Measurements from ENCODE around the gene CEP63.

The CEP63 gene

DNA sequence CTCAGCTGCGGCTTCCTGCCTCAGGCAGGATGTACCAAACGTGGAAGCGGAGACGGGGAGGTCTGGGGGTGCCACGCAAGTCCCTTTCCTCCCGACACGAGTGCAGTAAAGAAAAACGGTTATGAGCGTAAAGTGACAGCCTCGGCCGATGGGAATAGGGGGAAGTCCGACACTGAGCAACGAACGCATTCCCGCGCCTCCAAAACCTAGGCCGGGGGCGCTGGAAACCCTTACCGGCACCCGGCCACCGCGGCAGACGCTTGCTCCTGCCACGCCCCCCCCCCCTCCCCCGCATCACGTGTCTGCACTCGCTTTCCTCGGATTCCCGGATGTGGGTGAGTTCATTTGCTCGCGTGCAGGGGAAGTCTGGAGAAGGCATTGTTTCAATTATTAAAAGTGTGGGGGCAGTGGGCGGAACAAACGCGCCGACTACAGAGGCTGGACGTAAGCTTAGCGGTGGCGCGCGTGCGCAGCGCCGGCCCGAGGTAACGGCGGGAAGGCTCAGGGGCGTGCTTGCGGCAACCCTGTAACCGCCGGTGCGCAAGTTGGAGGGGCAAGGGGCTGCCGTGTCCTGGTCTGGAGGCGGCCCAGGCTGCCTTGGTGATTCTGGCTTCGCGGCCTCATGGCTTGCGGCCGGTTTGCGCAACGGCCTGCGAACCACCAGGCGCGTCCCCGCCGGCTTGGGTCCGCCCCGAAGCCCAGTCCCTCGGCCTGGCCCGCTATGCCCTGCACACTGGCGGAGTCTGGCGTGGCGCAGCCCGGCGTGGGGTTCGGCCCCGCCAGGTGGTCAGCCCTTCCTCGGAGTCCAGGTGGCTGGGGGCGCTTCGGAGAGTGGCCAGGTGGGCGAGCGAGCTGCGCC is at the start of gene CEP63, which contains the start of gene ANAPC13:
Gene CEP63, plus strand, starts transcription at position 340 of the 859 bp plus-strand sequence. CDS start 9,264 bp downstream, outside the sequence.
Gene ANAPC13, minus strand, starts transcription at position 268 of the 859 bp plus-strand sequence. CDS start 3,081 bp downstream, outside the sequence.
- peak; percentile 93 for DNase-seq

DNA sequence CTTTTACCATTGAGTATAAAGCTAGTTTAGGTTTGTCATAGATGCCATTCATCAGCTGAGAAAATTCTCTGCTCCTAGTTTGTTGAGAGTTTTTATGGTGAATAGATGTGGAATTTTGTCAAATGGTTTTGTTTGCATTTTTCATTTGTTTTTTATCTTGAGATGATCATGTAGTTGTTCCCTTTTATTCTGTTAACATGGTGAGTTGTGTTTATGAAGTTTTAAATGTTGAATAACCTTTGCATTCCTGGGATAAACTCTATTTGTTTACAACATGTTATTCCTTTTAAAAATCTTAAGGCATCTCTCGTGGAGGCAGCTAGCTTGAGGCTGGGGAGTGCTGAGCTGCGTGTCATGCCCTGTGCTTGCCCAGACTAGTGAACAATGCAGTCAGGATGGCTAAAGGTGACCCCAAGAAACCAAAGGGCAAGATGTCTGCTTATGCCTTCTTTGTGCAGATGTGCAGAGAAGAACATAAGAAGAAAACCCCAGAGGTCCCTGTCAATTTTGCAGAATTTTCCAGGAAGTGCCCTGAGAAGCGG is 48.6 kb upstream of the CEP63 start:
- DNase-seq = no peak

DNA sequence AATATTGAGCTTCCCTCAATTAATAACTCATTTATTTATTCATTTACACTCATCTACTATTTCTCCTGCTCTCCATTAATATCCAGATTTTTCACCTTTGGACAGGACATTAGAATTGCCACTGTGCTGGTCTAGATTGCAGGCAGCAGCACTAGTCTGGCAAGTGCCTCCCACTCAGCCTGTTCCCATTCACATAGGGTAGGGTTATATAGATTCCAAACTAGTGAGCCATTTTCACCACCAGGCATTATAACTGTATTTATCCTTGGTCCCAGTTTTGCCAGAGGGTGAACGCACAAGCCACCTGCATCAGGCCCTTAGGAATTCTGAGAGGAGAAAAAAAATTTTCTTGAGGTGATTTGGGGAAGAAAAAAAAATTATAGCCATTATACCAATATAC is 44.5 kb upstream of the CEP63 start:
- DNase-seq = no peak

DNA sequence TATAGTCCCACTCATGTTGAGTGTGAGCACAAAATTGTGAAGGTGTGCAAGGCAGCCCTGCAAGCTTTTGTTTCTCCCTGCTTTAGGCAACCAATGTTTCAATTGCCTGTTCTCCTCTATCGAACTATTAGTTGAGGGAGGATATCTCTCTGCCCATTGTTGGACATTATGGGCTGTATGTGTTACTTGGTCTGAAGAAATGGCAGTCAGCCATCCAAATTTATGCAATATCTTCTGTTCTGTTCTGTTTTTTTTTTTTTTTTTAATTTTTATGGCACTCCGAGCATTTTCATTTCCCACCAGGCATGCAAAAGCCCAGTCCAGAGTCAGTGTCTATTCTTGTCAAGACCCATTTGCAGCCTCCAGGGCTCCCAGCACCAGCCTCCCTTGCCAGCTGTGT is 44.0 kb upstream of the CEP63 start:
- no peak for DNase-seq

DNA sequence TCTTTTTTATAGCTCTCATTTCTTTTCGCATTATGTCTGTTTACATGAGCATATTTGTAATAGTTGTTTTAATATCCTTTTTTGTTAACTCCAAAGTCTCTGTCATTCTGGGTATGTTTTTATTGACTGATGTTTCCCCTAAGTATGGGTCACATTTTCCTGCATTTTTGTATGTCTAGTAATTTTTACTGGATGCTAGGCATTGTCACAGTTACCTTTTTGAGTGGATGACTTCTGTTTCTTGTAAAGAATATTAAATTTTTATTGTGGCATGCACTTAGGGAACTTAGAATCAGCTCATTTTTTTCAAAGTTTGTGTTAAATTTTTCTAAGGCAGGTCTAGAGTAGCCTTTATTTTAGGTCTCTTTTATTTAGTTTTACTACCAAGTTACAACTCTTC is 40.8 kb upstream of the CEP63 start:
- DNase-seq = no peak

DNA sequence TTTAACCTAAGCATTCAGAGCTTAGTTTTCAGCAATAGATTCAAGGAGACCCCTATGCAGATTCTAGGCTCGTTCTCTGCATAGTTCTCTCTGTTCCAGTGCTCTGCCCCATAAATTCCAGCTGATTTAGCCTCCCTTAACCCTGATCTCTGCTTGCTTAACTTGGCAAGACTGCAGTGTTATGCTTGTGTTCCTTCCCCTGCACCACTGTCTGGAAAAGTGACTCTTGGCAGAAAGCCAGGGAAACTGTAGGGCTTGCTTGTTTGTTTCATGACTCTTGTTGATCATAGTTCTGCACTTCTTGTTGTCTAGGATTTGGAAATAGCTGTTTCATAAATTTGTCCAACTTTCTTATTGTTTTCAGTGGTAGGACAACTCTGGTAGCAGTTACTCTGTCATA is 40.2 kb upstream of the CEP63 start:
- no peak for DNase-seq

DNA sequence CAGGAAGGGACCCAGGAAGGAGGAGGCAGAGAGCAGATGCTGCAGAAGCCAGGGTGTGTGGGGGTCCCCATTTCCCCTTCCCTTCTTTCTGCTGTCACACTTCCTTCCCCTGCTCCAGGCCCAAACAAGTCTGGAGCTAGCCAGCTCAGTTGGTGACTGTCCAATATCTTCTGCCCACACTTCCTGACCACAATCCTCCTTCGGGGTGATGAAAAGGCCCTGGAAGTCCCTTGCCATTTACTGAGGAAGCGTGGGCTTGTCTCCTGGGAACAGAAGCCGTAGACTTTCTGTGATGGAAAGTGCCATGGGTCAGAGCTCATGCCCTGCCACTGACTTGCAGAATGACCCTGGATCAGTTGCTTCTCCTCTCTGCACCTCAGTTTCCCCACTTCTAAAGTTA is 39.1 kb upstream of the CEP63 start:
- no peak for DNase-seq

DNA sequence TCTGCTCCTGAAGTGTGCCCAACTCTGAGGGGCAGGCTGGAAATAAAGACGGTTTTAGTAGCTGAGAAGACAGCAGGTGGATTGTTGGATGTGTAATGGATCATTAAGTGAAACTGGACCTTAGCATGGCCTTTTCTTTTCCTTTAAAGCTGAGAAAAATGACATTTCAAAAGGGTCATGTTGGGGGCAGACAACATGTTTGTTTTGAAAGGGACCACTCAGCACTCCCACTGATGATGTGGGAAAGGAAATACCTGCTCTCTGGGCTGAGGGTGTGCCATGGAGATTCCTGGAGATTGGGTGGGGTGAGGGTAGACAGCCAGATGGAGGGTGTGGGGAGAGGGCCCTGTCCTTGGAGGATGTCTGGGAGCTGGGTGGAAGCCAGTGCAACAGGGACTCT is 38.5 kb upstream of the CEP63 start:
- no peak for DNase-seq

DNA sequence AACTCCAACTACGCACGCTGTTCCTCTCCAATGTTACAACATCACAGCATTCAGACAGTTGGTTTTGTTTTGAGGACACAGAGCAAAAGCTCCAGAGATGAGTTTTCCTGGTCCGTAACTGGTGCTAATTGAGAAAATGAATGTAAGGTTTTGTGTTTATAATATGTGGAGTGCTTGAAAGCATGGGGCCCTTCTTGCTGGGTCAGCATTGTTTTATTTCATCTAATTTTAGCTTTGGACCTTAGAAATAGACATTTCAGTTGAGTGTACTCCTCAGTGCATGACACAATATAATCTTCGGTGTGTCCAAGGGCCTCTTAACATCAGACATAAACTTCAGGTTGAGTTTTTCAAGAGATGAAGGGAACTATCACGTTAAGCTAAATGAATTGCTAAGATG is 37.2 kb upstream of the CEP63 start:
- no peak for DNase-seq

DNA sequence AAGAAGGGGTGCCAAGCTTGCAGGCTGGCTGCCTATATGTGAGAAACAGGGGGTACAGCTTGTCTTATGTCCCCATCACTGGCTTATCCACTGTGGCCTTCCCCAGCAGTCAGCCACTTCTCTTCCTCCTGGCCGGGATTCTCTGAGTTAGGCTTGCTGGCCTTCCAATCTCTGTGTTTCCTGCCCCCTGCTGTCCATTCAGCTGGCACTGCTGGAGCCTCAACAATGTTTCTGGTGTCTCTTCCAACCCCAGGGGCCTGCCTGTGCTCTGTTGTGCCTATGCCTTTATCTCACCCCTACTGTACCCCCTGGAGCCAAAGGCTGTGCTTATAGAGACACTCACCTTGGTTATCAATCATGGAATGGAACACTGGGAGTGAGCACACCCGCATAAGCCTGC is 36.6 kb upstream of the CEP63 start:
- DNase-seq = no peak

DNA sequence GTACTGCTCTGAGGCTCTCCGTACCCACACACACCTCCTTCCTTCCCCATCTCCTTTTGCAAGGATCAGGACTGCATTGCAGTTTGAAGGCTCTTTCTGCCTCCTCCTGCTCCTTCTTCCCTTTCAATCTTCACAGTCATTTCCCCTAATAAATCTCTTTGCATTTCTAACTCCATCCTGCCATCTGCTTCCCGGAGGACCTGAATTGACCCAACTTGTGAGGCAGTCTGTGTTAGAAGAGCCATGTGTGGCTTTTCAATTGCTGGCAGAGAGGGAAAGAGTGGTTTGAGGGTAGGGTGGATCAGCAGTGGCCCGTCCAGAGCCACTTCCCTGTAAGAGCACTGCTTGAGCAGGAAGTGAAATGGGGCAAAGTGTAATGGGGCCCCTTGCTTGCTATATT is 35.9 kb upstream of the CEP63 start:
- no peak for DNase-seq

DNA sequence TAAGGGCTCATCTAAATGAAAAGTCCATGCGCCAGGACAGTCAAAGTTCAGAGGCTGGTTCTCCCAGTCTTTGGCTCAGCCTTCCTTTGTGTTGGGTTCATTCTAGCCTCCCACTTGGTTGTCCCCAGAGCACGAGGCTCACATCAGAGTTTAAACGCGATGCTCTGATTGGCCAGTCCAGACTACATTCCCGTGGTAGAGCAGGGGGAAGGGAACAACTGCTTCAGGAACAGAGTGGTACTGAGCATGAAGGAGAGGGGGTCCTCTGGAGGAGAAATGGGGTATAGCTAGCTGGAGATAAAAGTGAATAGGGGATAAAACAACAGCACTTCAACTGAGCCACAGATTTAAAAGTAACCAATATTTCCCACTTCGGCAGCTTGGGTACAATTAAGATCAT is 32.2 kb upstream of the CEP63 start:
- DNase-seq = no peak

DNA sequence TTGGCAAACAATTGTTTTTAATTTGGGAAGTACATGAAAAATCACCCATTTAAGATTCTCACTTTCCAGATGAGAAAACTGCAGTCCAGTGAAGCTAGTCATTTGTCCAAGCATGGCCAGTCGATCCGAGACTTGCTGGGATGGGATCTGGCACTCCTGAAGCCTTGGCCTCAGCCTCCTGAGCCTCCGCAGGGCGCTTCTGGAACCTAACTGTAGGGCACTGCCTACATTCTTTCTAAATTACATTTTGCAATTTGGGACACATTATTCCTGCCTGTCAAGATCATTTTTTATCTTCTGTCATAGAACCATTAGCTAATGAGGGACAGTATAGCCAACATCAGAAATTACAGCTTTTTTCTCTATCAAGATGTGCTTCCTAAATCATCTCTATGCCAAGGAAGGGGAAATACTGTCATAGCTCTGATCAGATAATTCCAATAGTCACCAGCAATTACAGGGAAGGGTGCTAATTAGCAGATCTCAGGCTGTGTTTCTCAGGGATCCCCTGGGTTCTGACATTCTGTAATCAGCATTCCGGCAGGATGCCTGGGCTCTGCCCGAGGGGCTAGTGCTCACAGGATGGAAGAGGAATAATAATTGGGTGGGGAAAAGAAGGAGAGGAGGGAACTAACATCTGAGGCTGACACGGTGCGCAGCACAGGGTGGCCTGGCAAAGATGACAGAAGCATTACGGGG is 28.3 kb upstream of the CEP63 start:
- no peak for DNase-seq

DNA sequence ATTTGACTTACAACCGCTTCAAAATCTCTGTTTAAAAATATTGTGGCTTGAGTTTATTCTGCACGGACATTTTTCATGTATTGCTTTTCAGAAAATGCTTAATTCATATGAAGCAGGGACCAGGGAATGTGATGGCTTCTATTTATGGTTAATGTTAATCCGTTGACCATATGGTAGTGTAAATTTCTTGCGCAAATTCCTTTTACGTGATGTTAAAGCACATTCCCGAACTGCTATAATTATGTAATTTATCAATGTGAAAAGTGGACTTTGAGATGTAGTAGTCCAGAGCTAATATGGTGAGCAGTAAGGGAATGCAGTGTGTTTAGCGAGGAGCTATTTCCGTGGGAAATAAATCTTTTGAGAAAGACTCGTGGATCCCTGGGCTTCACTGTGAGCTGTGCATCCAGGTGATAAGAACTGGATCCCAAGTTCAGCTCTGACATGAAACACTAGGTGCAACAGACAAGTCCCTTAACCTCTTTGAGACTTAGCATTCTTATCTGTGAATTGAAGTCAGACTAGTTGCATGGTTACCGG is 27.4 kb upstream of the CEP63 start:
- no peak for DNase-seq

DNA sequence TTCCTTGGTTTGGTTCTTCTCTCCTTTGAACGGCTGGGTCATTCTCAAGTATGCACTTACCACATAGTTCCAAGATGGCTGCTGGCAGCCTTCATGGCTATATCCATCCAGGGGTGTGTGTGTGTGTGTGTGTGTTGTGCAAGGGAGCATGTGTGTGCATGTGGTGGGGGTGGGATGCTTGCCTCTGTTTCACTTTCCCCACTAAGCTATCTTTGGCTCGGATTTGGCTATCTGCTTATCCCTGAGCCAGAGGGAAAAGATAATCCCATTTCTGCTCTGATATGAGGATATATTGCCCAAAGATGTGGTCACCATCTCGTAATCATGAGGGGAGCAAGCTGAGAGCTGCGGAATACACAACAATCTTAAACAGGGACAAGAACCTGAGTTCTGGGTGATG is 26.3 kb upstream of the CEP63 start:
- DNase-seq = no peak

DNA sequence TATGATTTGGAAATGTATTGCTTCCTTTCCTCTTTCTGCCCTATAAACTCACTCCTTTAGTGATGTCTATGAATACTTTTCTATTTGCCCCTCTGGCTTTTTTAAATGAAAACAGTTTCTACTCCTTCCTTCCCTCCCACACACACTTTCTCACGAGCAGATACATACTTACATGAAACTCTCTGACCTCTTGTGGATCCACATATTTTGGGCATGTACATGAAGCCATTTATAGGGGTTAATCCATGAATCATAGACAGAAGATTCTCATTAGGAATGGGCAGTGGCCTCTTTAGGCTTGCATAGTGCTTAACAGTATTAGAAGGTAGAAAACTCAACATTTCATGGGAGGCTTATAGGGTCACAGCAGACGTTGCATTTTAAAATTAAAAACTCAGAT is 24.9 kb upstream of the CEP63 start:
- DNase-seq = no peak

DNA sequence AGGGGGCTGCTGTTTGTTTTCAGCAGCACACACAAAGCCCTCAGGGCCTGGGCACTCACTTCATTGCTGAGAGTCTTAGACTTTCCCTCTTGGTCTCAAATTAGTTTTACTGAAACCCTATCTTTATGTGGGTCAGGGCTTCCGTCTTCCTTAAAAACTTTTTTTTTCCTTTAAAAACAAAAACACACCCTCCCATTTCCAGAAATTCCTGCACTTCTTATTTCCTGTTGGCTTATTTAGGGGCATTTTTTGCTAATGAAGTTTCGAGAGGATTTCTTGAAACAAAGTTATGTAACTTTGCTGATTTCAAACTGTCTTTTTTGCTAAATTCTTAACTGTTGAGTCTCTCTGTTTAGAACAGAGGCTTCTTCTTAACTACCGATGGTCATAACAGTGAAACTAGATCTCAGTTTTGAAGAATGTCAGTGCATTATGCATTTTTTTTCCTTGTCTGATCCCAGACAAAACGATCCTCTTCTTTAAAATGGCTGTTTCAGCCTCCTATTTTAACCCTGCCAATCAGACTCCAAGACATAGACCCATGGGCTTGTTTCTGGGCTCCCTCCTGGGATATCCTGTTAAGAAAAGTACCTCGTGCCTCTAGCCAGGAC is 23.4 kb upstream of the CEP63 start:
- no peak for DNase-seq

DNA sequence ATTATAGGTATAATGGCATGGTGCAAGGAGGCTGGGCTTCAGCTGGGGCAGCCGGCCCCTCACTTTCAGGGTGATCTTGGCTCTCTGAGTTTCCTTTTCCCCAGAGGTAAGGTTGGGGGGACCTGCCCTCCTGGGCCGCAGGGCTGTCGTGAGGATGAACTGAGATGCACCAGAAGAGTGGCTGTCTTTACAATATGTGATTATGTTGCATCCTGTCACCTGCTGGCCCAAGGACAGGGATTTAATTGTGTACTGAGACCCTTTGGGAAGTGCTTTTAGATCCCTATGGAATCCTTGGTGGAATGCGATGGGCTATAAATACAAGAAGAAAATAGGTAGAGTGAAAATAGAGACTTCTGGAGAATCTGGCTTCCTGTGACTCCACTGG is 22.2 kb upstream of the CEP63 start:
- DNase-seq = no peak

DNA sequence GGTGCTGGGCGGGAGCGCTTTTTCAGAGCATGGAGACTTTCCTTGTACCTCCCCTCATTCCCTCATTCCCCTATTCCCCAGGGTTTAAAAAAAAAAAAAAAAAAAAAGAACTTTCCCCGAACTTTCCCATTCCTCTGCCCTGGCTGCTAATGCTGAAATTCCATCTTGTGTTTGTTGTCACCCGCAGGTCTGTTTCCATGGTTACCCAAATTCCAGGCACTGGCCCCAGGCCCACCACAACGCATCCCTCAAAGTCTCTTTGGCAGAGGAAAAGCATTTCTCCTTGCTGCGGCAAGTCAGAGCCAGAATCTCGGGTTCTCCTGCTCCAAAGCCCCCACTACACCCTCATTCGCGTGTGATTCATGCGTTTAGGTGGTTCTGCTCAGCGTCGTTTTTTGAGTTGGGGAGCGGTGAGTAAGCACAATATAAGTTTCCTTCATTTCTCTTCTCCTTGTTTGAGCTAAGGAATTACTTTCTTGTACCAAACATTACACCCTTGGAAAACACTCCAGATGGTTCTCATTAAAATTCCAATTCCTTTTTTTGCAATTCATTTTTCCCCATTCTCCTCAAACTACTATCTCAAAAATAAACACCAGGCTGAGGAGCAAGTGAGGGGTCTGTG is 21.7 kb upstream of the CEP63 start:
- DNase-seq = no peak

DNA sequence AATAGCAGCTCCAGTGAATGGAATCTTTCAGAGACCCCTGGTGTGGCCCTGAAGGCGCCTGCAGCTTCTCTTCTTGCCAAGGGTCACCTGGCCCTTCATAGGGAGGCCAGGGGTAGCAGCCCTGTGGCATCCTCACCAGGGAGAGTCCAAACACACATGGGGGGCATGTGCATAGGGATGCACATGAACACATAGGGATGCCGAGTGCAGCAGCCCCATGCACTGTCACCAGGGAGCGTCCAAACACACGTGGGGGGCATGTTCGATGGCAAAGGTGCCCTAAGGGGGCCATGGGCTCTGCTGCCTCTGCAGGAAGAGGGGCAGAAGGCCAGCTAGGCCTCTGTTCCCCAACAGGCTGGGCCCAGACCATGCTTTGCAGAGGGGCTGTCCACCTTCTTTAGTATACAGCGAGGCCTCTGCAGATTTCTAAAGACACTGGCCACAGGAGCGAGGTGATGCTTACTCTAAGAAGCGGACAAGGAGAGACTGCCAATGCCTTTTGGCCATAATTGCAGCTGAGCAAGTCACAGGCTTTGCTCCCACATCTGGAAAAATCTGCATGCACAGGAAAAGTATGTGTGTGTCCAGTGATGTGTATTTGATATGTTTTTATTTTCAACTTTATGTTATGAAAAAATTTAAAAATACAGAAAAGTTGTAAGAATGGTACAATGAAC is 21.0 kb upstream of the CEP63 start:
- DNase-seq = no peak

DNA sequence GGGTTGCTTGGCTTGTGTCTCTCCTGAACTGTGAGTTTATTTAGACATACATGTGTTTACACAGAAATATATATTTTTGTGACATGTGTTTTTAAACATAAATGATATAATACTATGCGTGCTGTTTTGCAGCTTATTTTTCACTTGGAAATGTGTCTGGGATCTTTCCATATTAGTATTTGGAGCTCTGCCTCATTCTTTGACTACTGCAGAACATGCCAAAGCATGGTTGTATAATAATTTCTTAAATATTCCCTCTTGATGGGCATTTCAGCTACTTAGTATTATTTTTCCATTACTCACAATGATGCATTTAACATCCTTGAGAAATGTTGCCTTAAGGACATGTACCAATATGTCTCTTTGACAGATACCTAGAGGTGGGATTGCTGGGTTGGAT is 19.5 kb upstream of the CEP63 start:
- DNase-seq = no peak

DNA sequence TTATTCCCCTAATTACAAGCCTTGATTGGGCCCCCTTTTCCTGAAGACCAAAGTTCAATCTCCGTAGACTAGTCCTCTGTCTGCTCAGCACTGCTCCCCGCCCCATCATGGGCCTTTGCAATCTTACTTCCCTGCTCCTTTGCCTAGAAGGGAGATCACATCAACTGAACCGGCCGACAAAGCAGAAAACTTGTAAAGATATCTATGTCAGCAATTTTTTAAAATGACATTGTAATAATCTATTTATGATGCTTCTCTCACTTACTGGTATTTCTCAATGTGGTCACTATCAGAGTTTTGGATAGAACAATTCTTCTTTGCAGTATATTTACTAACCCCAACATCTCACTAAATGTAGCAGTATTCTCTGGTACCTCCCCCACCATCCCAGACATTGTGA is 17.3 kb upstream of the CEP63 start:
- no peak for DNase-seq

Measured in NK-92 treated with Interleukin-12 subunit alpha and Interleukin-12 subunit beta, amount 100 ng/mL, for 24 hours (cell line).